SH-SY5Y (cell line): ENCODE measurements around the gene CYSTM1.

ENCODE experiments used
- GATA2 ChIP-seq: IDR thresholded peaks from 2 replicates; pipeline ENCODE4 v1.6.1; 2011; ENCODE audit warnings: mild to moderate bottlenecking, low read depth, low read length
- GATA3 ChIP-seq: IDR thresholded peaks from 2 replicates; pipeline ENCODE4 v1.6.1; 2011; ENCODE audit warnings: low read depth, mild to moderate bottlenecking, low read length, moderate library complexity

DNA sequence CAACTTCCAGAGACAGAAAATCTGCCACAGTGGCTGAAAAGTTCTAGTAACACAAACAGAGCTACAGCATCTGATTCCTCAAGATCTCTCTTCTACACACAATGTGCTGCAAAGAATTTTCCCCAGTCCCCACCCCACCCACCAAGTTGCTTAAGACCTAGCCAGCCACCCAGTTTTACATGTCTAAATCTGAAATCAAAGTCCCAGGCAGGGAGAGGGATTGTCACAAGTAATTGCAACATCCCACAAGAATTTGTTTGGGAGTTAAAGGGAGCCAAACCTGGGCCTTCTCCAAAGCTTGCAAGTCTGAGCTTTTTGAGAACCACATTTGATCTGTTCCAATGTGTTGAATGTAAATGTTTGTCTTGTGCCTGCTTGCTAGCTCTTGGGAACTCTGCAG lies 33.7 kb upstream of the CYSTM1 start:
- no peak for TF ChIP-seq GATA2
- TF ChIP-seq GATA3, result no peak
